Suppressor macrophage treated with lipopolysaccharide for 1 hour (primary cell): ENCODE measurements around the gene FCAR.
"Not testable (repeated sequence)": the region's sequence is repeated elsewhere in the genome, so short reads cannot be mapped to it uniquely, and the experiment has no call there.

Experiments used
- DNase-seq, 3 donors: peaks; one replicate each; pipeline ENCODE4 v3.0.0-alpha.2; 2020 to 2022

The FCAR gene

DNA sequence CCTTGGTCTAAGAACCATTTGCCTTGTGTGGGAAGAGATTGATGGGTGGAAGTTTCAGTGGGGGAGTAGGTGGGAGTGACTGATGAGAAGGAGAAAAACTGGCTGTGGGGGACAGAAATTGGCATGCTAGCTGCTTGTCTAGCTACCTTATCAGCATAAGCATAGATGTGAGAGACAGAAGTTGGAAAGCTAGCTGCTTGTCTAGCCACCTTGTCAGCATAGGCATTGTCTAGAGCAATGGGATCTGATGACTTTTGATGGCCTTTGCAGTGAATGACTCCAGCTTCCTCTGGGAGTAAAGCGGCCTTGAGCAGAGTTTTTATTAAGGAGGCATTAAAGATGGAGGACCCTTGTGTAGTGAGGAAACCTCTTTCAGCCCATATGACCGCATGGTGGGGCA is 22.0 kb downstream of the FCAR start:
- no peak for DNase-seq

DNA sequence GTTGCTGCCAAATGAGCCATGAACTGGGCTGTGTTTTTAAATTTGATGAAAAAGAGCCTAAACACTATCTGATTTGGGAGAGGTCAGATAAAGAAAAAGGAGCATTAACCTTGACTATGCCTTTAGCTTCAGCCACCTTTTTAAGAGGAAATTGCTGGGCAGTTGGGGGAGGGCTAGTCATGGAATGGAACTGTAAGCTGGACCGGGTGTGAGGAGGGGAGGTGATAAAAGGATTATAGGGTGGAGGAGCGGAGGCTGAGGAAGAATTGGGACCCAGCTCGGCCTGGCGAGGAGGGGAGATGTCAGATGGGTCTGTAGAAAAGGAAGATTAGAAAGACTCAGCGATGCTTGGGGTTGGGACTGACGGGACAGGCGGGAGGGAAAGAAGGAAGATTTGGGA is 24.6 kb downstream of the FCAR start:
- DNase-seq: not testable (repeated sequence)

DNA sequence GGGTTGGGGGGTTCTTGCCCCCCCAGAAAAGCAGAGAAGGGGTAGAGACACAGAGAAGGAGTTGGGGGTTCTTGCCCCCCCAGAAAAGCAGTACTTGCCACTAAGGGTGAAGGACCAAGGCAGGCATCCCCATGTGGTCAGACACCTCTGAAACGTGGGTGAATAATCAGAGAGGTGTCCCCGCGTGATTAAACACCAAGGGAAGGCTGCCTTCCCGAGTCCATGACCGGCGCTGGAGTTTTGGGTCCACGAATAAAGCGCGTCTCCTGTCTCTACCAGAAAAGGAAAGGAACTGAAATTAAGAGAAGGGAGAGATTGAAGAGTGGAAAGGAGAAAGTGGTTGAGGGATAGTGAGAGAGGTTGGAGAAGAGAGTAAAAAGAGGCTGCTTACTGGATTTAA is 25.6 kb downstream of the FCAR start:
- not testable (repeated sequence) for DNase-seq

DNA sequence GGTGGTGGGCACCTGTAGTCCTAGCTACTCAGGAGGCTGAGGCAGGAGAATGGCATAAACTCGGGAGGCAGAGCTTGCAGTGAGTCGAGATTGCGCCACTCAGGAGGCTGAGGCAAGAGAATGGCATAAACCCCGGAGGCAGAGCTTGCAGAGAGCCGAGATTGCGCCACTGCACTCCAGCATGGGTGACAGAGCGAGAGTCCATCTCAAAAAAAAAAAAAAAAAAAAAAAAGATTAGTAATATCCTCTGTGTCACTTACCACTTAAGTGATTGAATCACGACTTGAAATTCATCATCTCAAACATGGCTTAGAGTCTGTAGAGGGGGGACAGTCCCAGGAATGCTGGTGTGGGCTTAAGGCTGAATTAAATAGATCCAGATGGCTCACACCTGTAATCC is 27.1 kb downstream of the FCAR start:
- peak; percentile 89 to 91 (median 89) for DNase-seq

DNA sequence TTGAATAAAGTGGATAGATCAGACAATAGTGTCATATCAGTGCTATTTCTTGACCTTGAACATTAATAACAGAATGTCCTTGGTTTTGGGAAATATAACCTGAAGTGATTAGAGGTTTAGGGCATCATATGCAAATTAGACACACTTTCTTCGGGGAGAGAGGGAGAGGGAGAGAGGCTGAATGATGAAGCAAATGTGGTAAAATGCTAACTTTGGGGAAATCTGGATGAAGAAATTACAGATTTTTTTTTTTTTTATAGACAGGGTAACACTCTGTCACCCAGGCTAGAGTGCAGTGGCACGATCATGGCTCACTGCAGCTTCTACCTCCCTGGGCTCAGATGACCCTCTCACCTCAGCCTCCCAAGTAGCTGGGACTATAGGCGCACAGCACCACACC is 28.0 kb downstream of the FCAR start:
- DNase-seq: peak; percentile 18 to 68 (median 41)

DNA sequence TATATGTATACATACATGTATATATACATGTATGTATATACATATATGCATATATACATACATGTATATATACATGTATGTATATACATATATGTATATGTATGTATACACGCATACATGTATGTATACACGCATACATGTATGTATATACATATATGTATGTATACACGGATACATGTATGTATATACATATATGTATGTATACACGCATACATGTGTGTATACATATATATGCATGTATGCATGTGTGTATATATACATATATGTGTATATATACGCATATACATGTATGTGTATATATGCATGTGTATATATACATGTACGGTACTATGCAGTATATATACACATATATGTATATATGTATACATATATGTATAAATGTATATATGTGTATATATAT is 29.3 kb downstream of the FCAR start:
- DNase-seq: no peak

DNA sequence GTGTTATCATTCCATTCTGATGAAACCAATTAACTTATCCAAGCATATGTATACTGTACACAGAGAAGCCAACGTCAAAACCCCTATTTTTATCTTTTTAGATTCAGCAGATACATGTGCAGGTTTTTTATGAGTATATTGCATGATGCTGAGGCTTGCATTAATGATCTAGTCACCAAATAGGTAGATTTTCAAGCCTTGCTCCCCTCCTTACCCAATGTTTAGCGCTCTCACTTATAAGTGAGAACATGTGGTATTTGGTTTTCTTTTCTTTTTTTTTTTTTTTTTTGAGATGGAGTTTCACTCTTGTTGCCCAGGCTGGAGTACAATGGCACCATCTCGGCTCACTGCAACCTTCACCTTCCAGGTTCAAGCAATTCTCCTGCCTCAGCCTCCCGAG is 30.2 kb downstream of the FCAR start:
- not testable (repeated sequence) for DNase-seq

DNA sequence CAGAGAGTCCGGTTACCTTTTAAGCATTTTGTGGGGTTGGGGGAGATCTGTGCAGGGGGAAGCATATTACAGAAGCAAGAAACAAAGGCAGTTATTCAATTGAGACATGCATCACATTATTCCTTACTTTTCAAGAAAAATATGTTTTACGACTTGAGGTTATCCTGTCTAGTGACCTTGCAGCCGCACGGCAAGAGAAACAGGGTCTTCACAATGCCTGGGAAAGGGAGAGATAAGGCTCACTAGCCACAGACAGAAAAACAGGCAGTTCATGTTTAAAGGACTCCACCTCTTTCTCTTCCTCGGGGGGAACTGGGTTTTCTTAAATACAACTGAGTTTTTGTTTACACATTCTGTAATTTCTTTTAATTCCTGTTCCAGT is 31.4 kb downstream of the FCAR start:
- DNase-seq: no peak

DNA sequence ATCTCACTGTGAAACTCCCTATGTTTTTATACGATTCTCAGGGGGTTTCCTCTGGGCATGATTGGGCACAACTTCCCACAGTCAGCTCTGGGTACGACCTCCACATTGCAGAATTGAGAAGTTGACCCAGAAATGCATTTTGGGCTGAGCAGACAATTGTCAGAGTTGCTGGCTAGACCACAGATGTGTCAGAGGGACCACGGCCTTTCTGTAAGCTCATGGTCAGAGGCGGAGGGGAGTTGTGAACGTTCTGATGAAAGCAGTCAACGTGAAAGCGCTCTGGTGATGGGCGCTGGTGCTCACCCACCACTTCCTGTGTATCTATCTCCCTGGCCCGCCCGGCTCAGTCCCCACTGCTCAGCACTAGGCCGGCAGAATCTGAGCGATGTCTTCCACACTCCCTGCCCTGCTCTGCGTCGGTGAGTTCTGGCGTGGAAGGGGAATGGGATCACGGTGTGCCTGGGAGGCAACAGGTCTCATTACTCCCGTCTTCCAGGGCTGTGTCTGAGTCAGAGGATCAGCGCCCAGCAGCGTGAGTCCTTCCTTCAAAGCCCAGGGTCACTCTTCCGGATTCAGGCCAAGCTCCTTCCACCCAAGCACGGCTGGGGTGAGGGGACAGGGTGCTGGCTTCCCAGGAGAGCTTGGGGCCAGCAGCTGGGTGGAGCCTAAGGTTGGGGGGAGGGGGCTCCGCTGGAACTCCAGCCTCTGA is 31.9 kb downstream of the FCAR start, which contains the start of gene NCR1:
NCR1 (plus strand) TSS at position 346 of the 709 bp plus-strand sequence; CDS start at position 386, 40 bp downstream.
- DNase-seq: peak; percentile 87 to 96 (median 89)

DNA sequence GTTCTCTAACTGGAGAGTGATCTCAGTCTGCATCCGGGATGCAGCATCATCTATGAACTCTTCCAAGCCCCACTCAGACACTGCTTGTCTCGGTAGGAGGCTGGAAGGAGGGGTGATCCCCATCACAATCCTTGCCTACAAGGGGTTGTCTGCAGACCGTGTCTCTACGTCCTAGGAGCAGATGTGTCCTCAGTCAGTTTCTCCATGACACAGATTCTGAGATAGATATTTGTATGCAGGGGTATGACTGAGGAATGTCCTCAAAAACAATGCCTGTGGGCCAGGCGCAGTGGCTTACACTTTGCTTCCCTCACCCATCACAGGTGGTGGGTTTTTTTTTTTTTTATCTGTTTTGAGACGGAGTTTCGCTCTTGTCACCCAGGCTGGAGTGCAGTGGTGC is 32.8 kb downstream of the FCAR start:
- no peak for DNase-seq

DNA sequence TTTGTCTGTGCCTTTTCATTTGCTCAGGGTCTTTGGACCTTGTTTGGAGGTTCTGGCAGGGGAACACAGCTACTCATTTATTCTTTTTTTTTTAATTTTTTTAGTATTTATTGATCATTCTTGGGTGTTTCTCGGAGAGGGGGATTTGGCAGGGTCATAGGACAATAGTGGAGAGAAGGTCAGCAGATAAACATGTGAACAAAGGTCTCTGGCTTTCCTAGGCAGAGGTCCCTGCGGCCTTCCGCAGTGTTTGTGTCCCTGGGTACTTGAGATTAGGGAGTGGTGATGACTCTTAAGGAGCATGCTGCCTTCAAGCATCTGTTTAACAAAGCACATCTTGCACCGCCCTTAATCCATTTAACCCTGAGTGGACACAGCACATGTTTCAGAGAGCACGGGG is 33.9 kb downstream of the FCAR start:
- DNase-seq: not testable (repeated sequence)

DNA sequence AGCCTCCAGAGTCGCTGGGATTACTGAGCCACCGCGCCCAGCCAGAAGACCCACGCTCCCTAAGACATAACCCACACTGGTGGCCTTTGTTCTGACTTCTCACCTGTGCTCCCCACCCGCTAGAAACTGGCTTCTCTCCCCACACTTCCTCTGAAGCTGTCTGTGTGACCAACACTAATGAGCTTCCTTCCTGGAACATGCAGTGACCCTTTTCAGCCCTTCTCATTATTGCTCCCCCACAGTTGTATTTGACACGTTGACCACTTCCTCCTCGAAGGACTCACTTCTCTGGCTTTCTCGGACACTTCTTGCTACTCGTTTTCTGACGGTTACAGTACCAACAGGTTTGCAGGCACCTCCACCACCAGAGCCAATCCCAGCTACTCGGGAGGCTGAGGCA is 42.8 kb downstream of the FCAR start:
- DNase-seq: peak; percentile 43 to 67 (median 63)

DNA sequence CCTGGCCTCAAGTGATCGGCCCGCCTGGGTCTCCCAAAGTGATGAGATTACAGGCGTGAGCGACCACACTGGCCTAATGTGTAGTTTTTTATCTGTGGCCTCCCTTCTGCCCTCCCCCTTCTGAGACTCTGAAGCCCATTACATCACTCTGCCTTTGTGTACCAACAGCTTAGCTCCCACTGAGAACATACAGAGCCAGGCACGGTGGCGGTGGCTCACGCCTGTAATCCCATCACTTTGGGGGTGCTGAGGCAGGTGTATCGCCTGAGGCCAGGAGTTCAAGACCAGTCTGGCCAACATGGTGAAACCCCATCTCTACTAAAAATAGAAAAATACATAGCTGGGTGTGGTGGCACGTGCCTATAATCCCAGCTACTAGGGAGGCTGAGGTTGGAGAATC is 44.5 kb downstream of the FCAR start:
- no peak for DNase-seq

DNA sequence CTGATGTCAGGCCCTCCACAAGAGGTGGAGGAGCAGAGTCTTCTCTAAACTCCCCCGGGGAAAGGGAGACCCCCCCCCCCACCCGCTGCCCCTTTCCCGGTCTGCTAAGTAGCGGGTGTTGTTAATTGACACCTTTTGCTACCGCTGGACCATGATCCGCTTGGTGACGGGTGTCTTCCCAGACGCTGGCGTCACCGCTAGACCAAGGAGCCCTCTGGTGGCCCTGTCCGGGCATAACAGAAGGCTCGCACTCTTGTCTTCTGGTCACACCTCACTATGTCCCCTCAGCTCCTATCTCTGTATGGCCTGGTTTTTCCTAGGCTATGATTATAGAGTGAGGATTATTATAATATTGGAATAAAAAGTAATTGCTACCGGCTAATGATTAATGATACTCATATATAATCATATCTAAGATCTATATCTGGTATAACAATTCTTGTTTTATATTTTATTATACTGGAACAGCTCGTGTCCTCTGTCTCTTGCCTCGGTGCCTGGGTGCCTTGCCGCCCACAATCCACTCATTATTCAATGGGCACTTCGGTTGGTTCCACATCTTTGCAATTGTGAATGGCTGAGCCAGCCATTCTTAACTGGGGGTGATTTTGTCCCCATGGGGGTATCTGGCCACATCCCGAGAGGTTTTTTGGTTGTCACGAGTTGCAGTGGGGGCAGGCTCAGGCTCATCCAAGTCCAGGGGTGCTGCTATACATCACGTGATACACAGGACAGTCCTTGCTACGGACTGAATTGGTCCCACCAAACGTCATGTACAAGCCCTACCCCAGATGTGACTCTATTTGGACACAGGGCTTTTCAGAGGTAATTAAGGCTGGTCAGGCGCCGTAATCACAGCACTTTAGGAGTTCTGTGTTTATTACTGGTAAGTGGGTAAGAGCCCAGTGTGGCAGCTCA is 45.9 kb downstream of the FCAR start:
- DNase-seq: peak; percentile 40 to 53 (median 42)

DNA sequence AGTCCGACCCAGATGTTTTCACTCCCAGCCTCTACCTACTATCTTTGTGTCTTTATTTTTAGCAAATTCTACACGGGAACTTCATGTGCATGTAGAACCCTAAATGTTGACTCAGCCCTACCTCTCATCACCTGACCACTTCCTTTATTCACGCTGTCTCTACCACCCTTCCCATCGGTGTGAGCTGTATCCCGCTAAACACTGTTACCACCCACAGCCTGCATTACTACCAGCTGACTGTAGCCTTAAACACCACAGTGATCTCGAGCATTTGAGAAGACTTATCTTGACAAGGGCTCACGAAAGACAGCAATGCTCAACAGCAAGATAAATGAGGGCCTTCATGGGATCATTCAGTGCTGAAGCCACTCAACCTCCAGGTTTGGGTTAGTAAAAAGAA is 47.0 kb downstream of the FCAR start:
- DNase-seq: no peak

DNA sequence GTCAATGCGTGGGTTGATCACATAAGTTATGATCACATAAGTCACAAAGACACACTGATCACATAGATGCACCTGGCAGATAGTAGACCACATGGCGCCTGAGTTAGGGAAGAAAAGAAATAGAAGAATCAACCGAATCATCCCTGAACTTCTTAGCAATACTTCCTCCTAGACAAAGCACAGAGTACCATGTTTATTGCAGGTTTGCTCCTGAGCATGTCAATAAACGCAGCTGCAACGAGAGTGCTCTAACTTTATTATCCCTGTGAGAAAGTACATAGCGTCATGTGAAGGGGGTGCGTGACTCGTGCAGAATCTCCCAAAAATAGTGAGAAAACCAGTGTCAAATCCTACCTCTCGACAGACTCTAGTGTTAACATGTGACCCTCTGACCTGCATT is 49.2 kb downstream of the FCAR start:
- no peak for DNase-seq

DNA sequence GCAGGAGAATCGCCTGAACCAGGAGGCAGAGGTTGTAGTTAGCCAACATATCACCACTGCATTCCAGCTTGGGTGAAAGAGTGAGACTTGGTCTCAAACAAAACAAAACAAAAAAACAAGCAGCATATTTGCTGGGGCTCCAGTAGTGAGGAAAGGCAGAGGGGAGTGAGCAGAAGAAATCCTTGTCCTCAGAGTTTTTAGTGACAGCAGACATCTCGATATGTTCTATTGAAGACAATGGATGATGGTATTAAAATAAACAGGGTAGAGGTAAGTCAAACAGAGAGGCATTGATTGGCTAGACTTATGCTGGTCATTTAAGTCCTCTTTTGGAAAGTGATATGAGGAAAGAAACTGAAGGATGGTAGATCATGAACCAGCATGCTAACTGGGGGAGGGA is 54.3 kb downstream of the FCAR start:
- DNase-seq: no peak

DNA sequence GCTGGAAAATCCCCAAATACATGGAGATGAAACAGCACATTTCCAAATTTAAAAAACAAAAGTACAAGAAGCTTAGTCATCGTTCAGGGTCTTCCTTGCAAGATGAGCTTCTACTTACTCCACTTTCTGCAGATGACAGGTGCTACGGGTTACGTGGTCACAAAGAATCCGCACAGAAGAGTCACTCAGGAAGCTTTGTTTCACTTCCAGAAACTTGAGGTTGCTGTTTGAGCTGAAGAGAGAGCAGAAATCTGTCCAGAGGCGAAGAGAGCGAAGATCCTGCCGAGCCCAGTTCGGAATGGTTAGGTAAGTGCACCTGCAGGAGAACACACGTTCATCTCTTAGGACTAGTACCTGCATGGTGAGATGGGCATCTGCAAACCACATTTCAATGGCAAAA is 63.9 kb downstream of the FCAR start:
- peak in 1 of 3 donors; percentile 31 for DNase-seq

DNA sequence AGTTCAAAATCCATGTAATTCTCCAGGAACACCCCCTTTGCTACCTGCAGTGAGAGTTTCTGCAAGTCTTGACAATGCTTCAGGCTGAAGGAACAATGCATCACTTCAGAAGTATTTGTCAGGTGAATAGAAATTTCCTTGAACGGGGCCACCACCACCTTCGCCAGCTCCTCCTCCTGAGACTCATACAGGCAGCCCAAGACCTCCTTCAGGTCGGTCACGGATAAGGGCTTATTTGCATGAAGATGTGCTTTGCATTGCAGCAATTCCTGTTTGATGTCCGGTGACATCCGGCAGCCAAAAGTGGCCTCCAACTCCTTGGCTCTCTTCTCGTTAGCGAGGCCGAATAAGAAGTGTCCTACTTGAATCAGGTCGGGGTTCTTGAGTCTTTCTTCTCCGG is 64.9 kb downstream of the FCAR start:
- DNase-seq: no peak

DNA sequence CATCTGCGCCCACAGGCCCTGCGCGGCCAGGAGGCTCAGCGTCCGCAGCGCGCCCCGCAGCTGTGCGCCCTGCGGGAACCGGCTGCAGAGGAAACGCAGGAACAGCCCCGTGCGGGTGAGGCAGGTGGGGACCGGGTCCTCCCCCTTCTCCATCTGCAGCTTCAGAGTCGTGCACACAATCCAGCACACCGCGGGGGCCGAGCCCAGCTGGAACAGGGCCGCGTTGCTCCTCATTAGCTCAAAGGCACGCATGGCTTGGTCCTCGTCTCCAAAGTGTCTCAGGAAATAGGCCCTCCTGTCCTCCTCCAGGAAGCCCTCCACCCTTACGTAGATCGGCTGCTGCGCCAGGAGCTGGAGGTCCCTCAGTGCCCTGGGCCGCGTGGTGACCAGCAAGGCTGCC is 65.5 kb downstream of the FCAR start:
- not testable (repeated sequence) for DNase-seq
